OCI-LY1 (cell line): ENCODE results near the gene TTC28.

Experiments used
- EZH2 ChIP-seq: fragments of 200-600 bp; sonication (generic), shearing (Covaris generic); IDR thresholded peaks from 2 replicates; pipeline ENCODE4 v1.8.0; 2017; ENCODE audit warnings: borderline replicate concordance, mixed run types, mild to moderate bottlenecking, antibody characterized with exemption, low read length, moderate library complexity, mixed read lengths
- TF ChIP-seq, protein P1 (sequence below): fragments of 200-600 bp; sonication (generic), shearing (Covaris generic); IDR thresholded peaks from 2 replicates; pipeline ENCODE4 v1.5.1; 2017; ENCODE audit warnings: mild to moderate bottlenecking, antibody characterized with exemption, low read length, moderate library complexity, mixed read lengths

DNA sequence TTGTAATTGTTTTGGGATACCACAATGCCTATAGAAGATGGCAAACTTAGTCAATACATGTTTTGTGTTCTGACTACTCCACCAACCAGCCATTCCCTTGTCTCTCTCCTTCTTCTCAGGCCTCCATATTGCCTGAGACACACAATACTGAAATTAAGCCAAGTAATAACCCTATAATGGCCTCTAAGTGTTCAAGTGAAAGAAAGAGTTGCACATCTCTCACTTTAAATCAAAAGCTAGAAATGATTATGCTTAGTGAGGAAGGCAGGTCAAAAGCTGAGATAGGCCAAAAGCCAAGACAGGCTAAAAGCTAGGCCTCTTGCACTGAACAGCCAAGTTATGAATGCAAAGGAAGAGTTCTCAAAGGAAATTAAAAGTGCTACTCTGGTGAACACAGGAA is 318.7 kb downstream of the TTC28 start:
- TF ChIP-seq, protein P1, sequence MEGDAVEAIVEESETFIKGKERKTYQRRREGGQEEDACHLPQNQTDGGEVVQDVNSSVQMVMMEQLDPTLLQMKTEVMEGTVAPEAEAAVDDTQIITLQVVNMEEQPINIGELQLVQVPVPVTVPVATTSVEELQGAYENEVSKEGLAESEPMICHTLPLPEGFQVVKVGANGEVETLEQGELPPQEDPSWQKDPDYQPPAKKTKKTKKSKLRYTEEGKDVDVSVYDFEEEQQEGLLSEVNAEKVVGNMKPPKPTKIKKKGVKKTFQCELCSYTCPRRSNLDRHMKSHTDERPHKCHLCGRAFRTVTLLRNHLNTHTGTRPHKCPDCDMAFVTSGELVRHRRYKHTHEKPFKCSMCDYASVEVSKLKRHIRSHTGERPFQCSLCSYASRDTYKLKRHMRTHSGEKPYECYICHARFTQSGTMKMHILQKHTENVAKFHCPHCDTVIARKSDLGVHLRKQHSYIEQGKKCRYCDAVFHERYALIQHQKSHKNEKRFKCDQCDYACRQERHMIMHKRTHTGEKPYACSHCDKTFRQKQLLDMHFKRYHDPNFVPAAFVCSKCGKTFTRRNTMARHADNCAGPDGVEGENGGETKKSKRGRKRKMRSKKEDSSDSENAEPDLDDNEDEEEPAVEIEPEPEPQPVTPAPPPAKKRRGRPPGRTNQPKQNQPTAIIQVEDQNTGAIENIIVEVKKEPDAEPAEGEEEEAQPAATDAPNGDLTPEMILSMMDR, result no peak
- no peak for TF ChIP-seq EZH2
